Mucosa of stomach (tissue), 1 donor: Measurements from ENCODE around the gene ZNF697.
"Not testable (repeated sequence)": the region's sequence is repeated elsewhere in the genome, so short reads cannot be mapped to it uniquely, and the experiment has no call there.

Experiments used
- H3K27me3 ChIP-seq: one replicate; pipeline ENCODE4 v1.7.0; 2013; ENCODE audit warnings: mild to moderate bottlenecking, low read length; ENCODE audit not compliant: control insufficient read depth, insufficient read depth
- H3K36me3 ChIP-seq: one replicate; pipeline ENCODE4 v1.7.0; 2013; ENCODE audit warnings: low read length; ENCODE audit not compliant: control insufficient read depth, insufficient read depth
- H3K4me1 ChIP-seq: one replicate; pipeline ENCODE4 v1.7.0; 2013; ENCODE audit warnings: mild to moderate bottlenecking, low read length; ENCODE audit not compliant: control insufficient read depth, insufficient read depth
- H3K4me3 ChIP-seq: one replicate; pipeline ENCODE4 v1.7.0; 2013; ENCODE audit warnings: low read length
- H3K9ac ChIP-seq: one replicate; pipeline ENCODE4 v1.7.0; 2013; ENCODE audit warnings: mild to moderate bottlenecking, low read length, moderate library complexity
- H3K9me3 ChIP-seq: one replicate; pipeline ENCODE4 v1.7.0; 2013; ENCODE audit warnings: mild to moderate bottlenecking, low read length, moderate library complexity; ENCODE audit not compliant: control insufficient read depth
- donor health status: Pancreatic carcinoma.

ZNF697 gene

GRCh38 chr1:119605686-119606085 lies 42.4 kb downstream of the ZNF697 start:
- no peak overlapping the region for H3K4me3 ChIP-seq
- no peaks in the 10 kb centered on the region for H3K9me3 ChIP-seq
- no peaks in the 10 kb centered on the region for H3K4me1 ChIP-seq
- no peaks in the 10 kb centered on the region for H3K27me3 ChIP-seq
- no peaks in the 10 kb centered on the region for H3K36me3 ChIP-seq
- no peak overlapping the region for H3K9ac ChIP-seq

- not testable (repeated sequence) for H3K4me3 ChIP-seq, H3K36me3 ChIP-seq, H3K9me3 ChIP-seq, H3K27me3 ChIP-seq, H3K4me1 ChIP-seq, H3K9ac ChIP-seq
These were observed 43.0 kb downstream of the ZNF697 start for GRCh38 chr1:119605080-119605479.

- no peaks in the 10 kb centered on the region for H3K4me1 ChIP-seq
- H3K4me3 ChIP-seq, result no peak overlapping the region
- H3K27me3 ChIP-seq, result no peaks in the 10 kb centered on the region
- no peaks in the 10 kb centered on the region for H3K9me3 ChIP-seq
- H3K36me3 ChIP-seq, result no peaks in the 10 kb centered on the region
- no peak overlapping the region for H3K9ac ChIP-seq
These were observed 44.4 kb downstream of the ZNF697 start for GRCh38 chr1:119603695-119604094.

- not testable (repeated sequence) for H3K4me3 ChIP-seq, H3K9ac ChIP-seq, H3K27me3 ChIP-seq, H3K4me1 ChIP-seq, H3K36me3 ChIP-seq, H3K9me3 ChIP-seq
These were observed 44.8 kb downstream of the ZNF697 start for GRCh38 chr1:119603241-119603640.

DNA sequence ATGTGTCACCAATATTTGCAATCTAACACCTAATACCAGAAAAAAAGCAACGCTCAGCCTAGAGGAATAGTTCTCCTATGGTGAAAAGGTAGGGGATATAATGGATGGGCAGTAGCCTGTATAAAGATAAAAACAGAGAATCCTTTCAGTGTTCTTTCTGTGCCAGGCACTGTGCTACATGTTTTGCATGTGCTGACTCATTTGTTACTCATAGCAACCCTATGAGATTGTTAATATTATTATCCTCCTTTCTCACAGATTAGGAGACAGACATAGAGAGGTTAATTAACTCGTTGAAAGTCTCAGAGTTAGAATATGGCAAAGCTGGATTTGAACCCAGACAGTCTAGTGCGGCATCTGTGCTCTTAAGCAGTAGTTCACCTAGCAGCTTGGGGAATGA lies 45.3 kb downstream of the ZNF697 start:
- not testable (repeated sequence) for H3K4me3 ChIP-seq, H3K9ac ChIP-seq, H3K27me3 ChIP-seq, H3K36me3 ChIP-seq, H3K4me1 ChIP-seq, H3K9me3 ChIP-seq

DNA sequence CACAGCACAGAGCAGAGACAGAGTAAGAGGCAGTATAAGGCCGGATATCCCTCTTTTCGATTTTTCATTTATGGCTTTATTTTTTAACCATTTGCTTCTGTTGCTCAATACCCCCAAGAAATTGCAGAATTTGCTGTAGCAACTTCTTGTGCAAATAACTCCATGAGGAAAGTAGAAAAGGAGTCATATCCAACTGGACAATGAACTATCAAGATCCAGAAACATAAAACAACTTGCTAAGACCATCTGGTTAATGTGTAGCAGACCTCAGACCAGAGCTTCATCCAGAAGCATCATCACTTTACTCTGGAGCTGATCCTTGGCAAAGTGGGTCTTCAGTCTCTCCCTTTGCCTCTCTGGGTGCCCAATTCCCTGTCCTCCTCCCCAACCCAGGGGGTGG lies 45.9 kb downstream of the ZNF697 start:
- Histone ChIP-seq H3K9me3 (no peaks in the 10 kb centered on the region), H3K36me3 (no peaks in the 10 kb centered on the region), H3K4me3 (no peak overlapping the region), H3K27me3 (no peaks in the 10 kb centered on the region), H3K9ac (no peak overlapping the region), H3K4me1 (no peaks in the 10 kb centered on the region)

- no peaks in the 10 kb centered on the region for H3K27me3 ChIP-seq
These were observed 47.1 kb downstream of the ZNF697 start for GRCh38 chr1:119600976-119601375.

DNA sequence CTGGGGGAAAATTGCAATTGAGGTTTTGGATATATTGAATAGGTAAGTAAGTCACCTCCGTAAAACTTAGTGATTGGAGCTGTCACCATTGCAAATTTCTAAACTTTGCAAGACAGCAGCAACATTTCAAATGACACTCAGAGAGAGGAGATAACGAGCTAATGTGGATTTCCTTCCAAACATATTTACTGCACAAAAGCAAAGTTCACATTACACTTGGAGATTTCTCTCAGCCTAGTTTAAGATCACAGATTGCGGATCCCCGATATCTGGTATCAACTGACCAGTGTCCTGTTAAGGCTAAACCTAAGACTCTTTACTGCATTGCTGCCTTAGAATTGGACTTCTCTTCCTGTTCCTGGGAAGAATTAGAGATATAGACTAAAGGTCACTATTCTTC lies 47.5 kb downstream of the ZNF697 start:
- Histone ChIP-seq H3K36me3 (no peaks in the 10 kb centered on the region), H3K4me1 (no peaks in the 10 kb centered on the region), H3K4me3 (no peak overlapping the region), H3K9ac (no peak overlapping the region), H3K27me3 (no peaks in the 10 kb centered on the region), H3K9me3 (no peaks in the 10 kb centered on the region)

More at GRCh38 chr1:119600976-119601375, 47.1 kb downstream of the ZNF697 start:
- no peaks in the 10 kb centered on the region for H3K9me3 ChIP-seq
- no peaks in the 10 kb centered on the region for H3K36me3 ChIP-seq
- no peak overlapping the region for H3K9ac ChIP-seq
- H3K4me1 ChIP-seq, result no peaks in the 10 kb centered on the region
- no peak overlapping the region for H3K4me3 ChIP-seq

DNA sequence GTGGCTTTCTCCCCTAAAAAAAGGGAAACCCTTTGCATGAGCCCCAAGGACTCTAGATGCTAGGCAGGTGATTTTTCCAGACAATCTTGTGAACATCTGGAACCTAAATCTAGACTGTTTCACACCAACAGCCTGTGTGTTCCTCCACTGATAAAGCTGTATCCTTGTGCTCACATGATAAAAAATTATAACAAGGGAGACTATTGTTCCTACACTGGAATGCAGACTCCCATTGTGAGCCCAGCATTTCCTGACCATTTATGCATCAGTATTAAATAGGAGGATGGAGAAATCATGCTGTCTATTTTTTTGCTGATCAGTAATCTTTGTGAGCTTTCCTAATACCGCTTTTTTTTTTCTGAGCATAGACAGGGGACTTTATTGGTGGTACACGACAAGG lies 52.5 kb downstream of the ZNF697 start:
- Histone ChIP-seq H3K9ac (no peak overlapping the region), H3K4me3 (no peak overlapping the region), H3K36me3 (no peaks in the 10 kb centered on the region), H3K4me1 (no peaks in the 10 kb centered on the region), H3K27me3 (no peaks in the 10 kb centered on the region), H3K9me3 (no peaks in the 10 kb centered on the region)

- Histone ChIP-seq H3K9me3 (no peaks in the 10 kb centered on the region), H3K27me3 (no peaks in the 10 kb centered on the region), H3K4me1 (no peaks in the 10 kb centered on the region), H3K9ac (no peak overlapping the region), H3K36me3 (no peaks in the 10 kb centered on the region), H3K4me3 (no peak overlapping the region)
These were observed 52.9 kb downstream of the ZNF697 start for GRCh38 chr1:119595168-119595567.

DNA sequence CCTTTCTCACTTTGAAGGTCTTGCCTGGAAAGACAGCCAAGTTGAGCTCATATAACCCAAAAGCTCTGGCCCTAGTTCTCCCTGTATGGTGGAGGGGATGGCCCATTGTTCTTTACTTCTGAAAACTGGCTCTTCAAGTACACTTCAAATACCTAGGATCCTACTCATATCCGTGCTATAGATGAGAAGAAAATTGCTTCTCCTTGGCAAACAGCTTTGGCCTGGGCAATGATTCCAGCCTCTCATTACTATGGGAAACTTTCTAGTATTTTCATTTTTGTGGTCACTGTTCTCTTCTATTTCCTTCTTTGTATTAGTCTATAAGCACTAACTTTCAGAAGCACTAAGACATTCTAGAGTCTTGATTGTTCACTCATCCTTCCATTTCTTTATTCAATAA lies 53.7 kb downstream of the ZNF697 start:
- Histone ChIP-seq H3K9me3 (no peaks in the 10 kb centered on the region), H3K27me3 (no peaks in the 10 kb centered on the region), H3K4me1 (no peaks in the 10 kb centered on the region), H3K36me3 (no peaks in the 10 kb centered on the region), H3K9ac (no peak overlapping the region), H3K4me3 (no peak overlapping the region)

DNA sequence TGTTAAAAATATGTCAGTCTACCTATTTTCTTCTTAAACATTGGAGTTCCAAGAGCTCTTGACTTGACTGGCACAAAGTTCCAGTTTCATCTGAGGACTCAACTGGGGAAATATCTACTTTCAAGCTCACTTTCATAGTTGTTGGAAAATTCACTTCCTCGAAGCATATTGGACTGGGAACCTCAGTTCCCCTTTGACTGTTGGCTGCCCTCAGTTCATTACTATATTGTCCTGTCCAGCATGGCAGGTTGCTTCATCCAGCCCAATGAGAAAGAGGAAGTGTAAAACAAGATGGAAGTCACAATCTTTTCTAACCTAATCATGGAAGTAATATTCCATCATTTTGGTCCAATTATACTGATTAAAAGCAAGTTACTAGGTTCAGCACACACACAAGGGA lies 54.3 kb downstream of the ZNF697 start:
- no peaks in the 10 kb centered on the region for H3K27me3 ChIP-seq
- H3K4me1 ChIP-seq, result no peaks in the 10 kb centered on the region
- H3K4me3 ChIP-seq, result no peak overlapping the region
- no peaks in the 10 kb centered on the region for H3K9me3 ChIP-seq
- no peak overlapping the region for H3K9ac ChIP-seq
- H3K36me3 ChIP-seq, result no peaks in the 10 kb centered on the region

DNA sequence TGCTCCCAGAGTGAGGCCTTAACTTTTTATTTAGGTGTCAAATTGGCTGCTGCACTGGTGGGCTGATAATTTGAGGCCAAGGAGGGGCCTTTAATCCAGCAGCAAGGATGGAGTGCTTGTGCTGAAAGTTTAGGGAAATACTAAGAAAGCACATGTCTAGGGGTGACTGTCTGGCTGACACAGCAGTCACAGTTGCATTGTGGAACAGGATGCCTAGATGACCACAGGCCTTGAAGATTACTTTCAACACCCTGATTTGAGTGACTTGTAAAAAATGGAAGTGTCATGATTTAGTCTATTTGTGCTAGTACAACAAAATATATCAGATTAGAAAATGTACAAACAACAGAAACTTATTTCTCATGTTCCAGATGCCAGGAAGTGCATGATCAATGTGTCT lies 57.7 kb downstream of the ZNF697 start:
- Histone ChIP-seq H3K9me3 (no peaks in the 10 kb centered on the region), H3K9ac (no peak overlapping the region), H3K27me3 (no peaks in the 10 kb centered on the region), H3K4me1 (no peaks in the 10 kb centered on the region), H3K4me3 (no peak overlapping the region), H3K36me3 (no peaks in the 10 kb centered on the region)
